ENCODE measurements around the gene ARL6IP6.

The ARL6IP6 gene

DNA sequence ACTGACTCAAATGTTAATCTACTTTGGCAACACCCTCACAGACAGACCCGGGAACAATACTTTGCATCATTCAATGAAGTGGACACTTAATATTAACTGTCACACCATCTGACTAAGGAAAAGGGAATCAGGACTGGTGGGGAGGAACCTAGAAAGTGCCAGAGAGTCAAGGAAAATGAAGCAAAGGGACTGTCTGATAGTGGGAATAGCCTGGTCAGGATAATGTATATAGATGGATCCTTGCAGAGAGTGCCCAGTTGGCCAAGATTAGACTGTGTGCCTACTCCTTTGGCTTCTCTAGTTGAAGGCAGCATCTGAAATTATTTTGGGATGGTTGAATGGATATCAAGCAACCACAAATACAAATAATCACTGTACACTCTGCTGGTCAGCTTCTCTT is 45.2 kb downstream of the ARL6IP6 start:
- Histone ChIP-seq H3K4me3 (no peak overlapping the region), H3K27ac (no peak overlapping the region)
- TF ChIP-seq, protein P1, sequence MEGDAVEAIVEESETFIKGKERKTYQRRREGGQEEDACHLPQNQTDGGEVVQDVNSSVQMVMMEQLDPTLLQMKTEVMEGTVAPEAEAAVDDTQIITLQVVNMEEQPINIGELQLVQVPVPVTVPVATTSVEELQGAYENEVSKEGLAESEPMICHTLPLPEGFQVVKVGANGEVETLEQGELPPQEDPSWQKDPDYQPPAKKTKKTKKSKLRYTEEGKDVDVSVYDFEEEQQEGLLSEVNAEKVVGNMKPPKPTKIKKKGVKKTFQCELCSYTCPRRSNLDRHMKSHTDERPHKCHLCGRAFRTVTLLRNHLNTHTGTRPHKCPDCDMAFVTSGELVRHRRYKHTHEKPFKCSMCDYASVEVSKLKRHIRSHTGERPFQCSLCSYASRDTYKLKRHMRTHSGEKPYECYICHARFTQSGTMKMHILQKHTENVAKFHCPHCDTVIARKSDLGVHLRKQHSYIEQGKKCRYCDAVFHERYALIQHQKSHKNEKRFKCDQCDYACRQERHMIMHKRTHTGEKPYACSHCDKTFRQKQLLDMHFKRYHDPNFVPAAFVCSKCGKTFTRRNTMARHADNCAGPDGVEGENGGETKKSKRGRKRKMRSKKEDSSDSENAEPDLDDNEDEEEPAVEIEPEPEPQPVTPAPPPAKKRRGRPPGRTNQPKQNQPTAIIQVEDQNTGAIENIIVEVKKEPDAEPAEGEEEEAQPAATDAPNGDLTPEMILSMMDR (IDR thresholded peaks at IDR 0.05), result no peak
- no peak for DNase-seq (ENCODE audit: low spot score)

DNA sequence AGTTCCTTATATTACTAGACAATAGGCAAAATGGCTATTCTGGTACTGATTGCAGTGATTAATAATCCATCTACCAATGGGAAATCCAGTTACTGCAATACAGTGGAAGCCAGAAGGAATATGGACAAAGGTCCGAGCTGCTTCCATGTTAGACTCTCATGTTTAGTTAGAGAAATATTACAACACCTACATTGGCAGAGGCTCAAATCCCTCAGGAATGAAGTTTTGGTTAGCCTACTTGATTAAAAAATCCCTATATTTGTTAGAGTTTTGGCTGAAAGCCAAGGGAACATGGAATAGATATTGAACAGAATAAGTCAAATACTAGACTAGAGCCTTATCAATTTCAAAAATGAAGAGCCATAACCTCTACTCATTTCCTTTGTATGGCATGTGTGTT is 48.5 kb downstream of the ARL6IP6 start:
- H3K27ac ChIP-seq, result no peak overlapping the region
- H3K4me3 ChIP-seq, result no peak overlapping the region
- DNase-seq (ENCODE audit: low spot score), result no peak
- TF ChIP-seq, protein P1 (IDR thresholded peaks at IDR 0.05), result no peak

DNA sequence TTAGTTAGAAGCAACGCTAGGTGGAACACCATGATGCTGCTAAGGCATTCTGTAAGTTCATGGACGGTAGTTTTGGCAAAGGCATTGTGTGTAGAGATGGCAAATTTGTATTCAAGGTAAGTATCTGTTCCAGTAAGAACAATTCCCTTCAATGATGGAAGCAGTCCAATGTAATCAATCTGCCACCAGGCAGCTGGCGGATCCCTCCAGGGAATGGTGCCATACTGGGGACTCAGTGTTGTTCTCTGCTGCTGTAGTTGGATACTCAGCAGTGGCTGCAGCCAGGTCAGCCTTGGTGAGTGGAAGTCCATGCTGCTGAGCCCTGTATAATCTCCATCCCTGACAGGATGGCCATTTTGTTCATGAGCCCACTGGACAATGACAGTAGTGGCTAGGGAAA is 62.8 kb downstream of the ARL6IP6 start:
- Histone ChIP-seq H3K4me3 (no peak overlapping the region), H3K27ac (no peak overlapping the region)
- TF ChIP-seq, protein P1 (IDR thresholded peaks at IDR 0.05), result no peak
- DNase-seq (ENCODE audit: low spot score), result no peak

DNA sequence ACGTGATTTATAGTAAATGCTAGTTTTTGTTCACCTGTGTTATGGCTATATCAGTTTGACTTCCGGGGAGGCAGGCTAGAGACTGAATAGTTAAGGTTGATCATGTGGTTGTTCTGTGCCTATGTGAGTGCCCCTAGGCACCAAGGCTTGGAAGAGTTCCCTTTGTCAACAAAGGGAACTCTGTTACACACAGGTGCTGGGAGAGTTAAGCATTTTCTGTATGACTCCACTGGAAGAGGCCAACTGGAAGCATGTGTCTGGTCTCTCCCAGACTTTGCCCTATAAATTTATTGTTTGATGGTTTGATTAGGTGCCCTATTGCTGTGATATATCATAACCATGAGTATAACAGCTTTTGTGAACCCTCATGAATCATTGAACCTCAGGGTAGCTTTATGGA is 63.8 kb downstream of the ARL6IP6 start:
- Histone ChIP-seq H3K27ac (no peak overlapping the region), H3K4me3 (no peak overlapping the region)
- TF ChIP-seq, protein P1 (IDR thresholded peaks at IDR 0.05), result no peak
- DNase-seq (ENCODE audit: low spot score), result no peak

DNA sequence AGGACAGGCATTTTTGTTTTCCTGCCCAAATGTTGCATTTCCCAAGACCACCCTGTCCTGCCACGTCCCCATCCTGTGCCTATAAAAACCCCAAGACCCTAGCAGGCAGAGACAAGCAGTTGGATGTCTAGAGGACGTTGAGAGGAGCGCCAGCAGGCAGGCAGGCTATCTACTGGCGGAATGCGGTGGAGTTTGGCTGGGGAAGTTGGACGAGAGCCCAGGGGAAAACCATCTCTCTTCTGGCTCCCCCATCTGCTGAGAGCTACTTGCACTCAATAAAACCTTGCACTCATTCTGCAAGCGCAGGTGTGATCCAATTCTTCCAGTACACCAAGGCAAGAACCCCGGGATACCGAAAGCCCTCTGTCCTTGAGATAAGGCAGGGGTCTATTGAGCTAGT is 72.5 kb downstream of the ARL6IP6 start:
- H3K27ac ChIP-seq, result no peak overlapping the region
- TF ChIP-seq, protein P1 (IDR thresholded peaks at IDR 0.05), result no peak
- no peak for DNase-seq (ENCODE audit: low spot score)
- H3K4me3 ChIP-seq, result no peak overlapping the region

DNA sequence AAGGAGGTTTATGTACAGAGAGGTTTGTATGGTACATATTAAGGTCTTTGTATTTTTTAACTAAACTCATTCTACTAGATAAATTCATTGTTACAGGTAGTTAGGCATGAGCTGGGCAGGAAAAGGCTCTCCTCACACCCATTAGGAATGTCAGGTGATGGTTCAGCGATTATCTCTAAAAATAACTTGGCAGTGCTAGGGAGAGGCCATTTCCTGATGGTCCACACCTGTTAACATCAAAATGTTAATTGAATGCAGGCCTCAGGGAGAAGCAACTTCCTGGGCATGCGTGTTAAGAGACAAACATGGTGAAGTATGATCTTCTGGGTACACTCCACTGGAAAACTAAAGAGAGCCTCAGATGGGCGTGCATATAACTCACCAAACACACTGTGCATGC is 73.6 kb downstream of the ARL6IP6 start:
- H3K27ac ChIP-seq, result no peak overlapping the region
- TF ChIP-seq, protein P1 (IDR thresholded peaks at IDR 0.05), result no peak
- DNase-seq (ENCODE audit: low spot score), result no peak
- no peak overlapping the region for H3K4me3 ChIP-seq

DNA sequence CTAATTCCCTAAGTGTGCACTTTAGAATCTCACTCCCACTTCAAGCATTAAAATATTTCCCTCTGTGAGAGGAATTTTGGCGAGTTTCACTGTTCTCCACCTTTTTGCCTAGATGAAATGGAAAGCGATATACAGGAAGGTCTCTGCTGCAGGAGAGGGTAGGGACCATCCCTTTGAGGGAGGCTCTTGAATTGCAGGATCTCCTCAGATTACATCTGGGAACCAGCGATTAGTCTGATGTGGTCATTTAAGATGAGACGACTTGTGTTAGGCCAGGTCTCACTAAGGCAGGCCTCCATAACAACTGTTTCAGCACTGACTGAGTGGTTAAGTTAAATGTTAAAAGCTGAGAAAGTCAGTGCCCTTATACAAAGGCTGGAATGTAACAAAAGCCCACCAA is 74.6 kb downstream of the ARL6IP6 start:
- Histone ChIP-seq H3K27ac (no peak overlapping the region), H3K4me3 (no peak overlapping the region)
- DNase-seq (ENCODE audit: low spot score), result no peak
- TF ChIP-seq, protein P1 (IDR thresholded peaks at IDR 0.05), result no peak

Measured in coronary artery (tissue), 2 donors.